T-cell (primary cell): ENCODE data around the gene SCML1. TPM values are rescaled to one million over a fixed set of nuclear protein-coding genes. Genes with fewer than 3 reads are reported as not detected.

Experiments
- ATAC-seq, 4 experiments: fragments of 200-7000 bp in 3 of 4; fragments of 150-1000 bp in 1 of 4; cut with Tn5 transposase; replicated peaks in 1 of 4; 1 replicate in 3 of 4; 2 replicates in 1 of 4; pipeline ENCODE4 v1.10.0; 2021; ENCODE audit warnings: moderate library complexity in 3 of 4, mild to moderate bottlenecking in 2 of 4, moderate number of reproducible peaks in 1 of 4
- CTCF ChIA-PET, 2 donors: fragments of 300-600 bp; sonication (Branson Sonifier 250); formaldehyde crosslinking; loops; one replicate each; lab custom pipeline; 2022; ENCODE audit warnings: antibody characterized with exemption in 2 of 2; lab: Charles Lee
- POLR2A ChIA-PET, 2 donors: fragments of 300-600 bp; sonication (Branson Sonifier 250); formaldehyde crosslinking; loops; one replicate each; lab custom pipeline; 2022; ENCODE audit warnings: antibody characterized with exemption in 2 of 2; lab: Charles Lee
- DNase-seq, 35 experiments: peaks; one replicate each; pipeline versions ENCODE4 v3.0.0 to v3.0.0-alpha.2; 2013 to 2023
- H3K27ac ChIP-seq: one replicate; pipeline ENCODE4 v1.5.1; 2013; ENCODE audit warnings: low read length
- H3K27me3 ChIP-seq, 2 experiments: replicated peaks in 1 of 2; 1 replicate in 1 of 2; 2 replicates in 1 of 2; pipeline versions ENCODE4 v1.6.1 to v1.7.0; 2013; ENCODE audit warnings: low read length in 1 of 2, mixed read lengths in 1 of 2; ENCODE audit not compliant: control insufficient read depth in 2 of 2, insufficient read depth in 2 of 2; ENCODE audit errors: extremely low read depth in 1 of 2
- H3K36me3 ChIP-seq, 2 donors: 1 replicate in 1 of 2; 2 replicates in 1 of 2; pipeline versions ENCODE4 v1.6.1 to v1.7.0; 2013; ENCODE audit warnings: low read length in 1 of 2; ENCODE audit not compliant: control insufficient read depth in 2 of 2, insufficient read depth in 1 of 2; ENCODE audit errors: extremely low read depth in 1 of 2
- H3K4me1 ChIP-seq, 2 experiments: 1 replicate in 1 of 2; 2 replicates in 1 of 2; pipeline versions ENCODE4 v1.6.1 to v1.7.0; 2013; ENCODE audit warnings: low read length in 2 of 2, mixed read lengths in 1 of 2; ENCODE audit not compliant: insufficient read depth in 2 of 2, control insufficient read depth in 1 of 2; ENCODE audit errors: extremely low read depth in 1 of 2
- H3K4me3 ChIP-seq, 2 donors: 1 replicate in 1 of 2; 2 replicates in 1 of 2; pipeline versions ENCODE4 v1.5.1 to v1.7.0; 2013; ENCODE audit warnings: mild to moderate bottlenecking in 2 of 2, low read length in 1 of 2, moderate library complexity in 1 of 2; ENCODE audit not compliant: control insufficient read depth in 1 of 2; ENCODE audit errors: extremely low read depth in 1 of 2
- H3K9me3 ChIP-seq: 2 replicates; pipeline ENCODE4 v1.7.0; 2013
- H3K27ac Mint-ChIP-seq, 2 donors: one replicate each; pipeline ENCODE4 v1.8.0; 2020 to 2021; ENCODE audit warnings: mild to moderate bottlenecking in 2 of 2, mixed read lengths in 2 of 2
- H3K27me3 Mint-ChIP-seq, 2 donors: one replicate each; pipeline ENCODE4 v1.8.0; 2021 to 2022; ENCODE audit warnings: mixed read lengths in 2 of 2
- H3K36me3 Mint-ChIP-seq: one replicate; pipeline ENCODE4 v1.8.0; 2021; ENCODE audit warnings: mixed read lengths
- H3K4me1 Mint-ChIP-seq, 3 donors: one replicate each; pipeline ENCODE4 v1.8.0; 2020 to 2022; ENCODE audit warnings: mixed read lengths in 3 of 3, mild to moderate bottlenecking in 1 of 3
- H3K4me3 Mint-ChIP-seq, 3 donors: one replicate each; pipeline ENCODE4 v1.8.0; 2020 to 2022; ENCODE audit warnings: mild to moderate bottlenecking in 3 of 3, mixed read lengths in 3 of 3, moderate library complexity in 3 of 3
- H3K9me3 Mint-ChIP-seq, 3 donors: one replicate each; pipeline ENCODE4 v1.8.0; 2020 to 2022; ENCODE audit warnings: mixed read lengths in 3 of 3
- WGBS: methylation state at CpG from one replicate; pipeline ENCODE4 v1.1.5; 2013; ENCODE audit warnings: missing lambda C conversion rate; ENCODE audit not compliant: insufficient coverage; 5-methylcytosine and 5-hydroxymethylcytosine counted together
- total RNA-seq, 35 experiments: library from RNA in 6 of 35; stranded (reverse) in 6 of 35; fragments of 120-200 nt in 1 of 35; gene quantifications; one replicate each; pipeline versions ENCODE4 v1.2.1 to v1.2.4 and lab custom pipeline; 2013 to 2026

Gene SCML1
- total RNA-seq, 5 donors from 2014 or later (not counting 1 experiment from before 2014, with no cell fraction given): 13.6 to 33.0 (median 23.0) TPM

DNA sequence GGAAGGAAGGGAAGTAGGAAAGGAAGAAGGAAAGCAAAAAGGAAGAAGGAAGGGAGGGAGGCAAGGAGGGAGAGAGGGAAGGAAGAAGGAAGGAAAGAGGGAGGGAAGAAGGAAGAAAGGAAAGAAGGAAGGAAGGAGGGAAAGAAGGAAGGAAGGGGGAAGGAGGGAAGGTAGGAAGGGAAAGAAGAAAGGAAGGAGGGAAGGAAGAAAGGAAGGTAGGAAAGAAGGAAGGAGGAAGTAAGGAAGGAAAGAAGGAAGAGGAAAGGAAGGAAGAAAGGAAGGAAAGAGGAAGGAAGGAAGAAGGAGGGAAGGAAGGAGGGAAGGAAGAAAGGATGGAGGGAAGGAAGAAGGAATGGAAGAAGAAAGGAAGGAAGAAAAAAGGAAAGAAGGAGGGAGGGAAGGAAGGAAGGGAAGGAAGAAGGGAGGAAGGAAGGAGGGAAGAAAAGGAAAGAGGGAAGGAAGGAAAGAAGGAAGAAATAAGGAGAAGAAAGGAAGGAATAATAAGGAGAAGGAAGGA is 18.6 kb upstream of the SCML1 start:
- H3K27ac Mint-ChIP-seq: no peak overlapping the region
- no peaks in the 10 kb centered on the region for H3K9me3 Mint-ChIP-seq
- peaks cover 0 to 34% of the 10 kb centered on the region in 2 donors for H3K27me3 Mint-ChIP-seq
- H3K36me3 Mint-ChIP-seq: no peaks in the 10 kb centered on the region
- no peaks in the 10 kb centered on the region for H3K9me3 ChIP-seq
- no peaks in the 10 kb centered on the region for H3K36me3 ChIP-seq
- CTCF ChIA-PET: no interaction called here
- peaks cover 0 to 2% of the 10 kb centered on the region in 2 experiments for H3K27me3 ChIP-seq
- H3K27ac ChIP-seq: no peak overlapping the region
- no peaks in the 10 kb centered on the region for H3K4me1 Mint-ChIP-seq
- H3K4me3 ChIP-seq: no peak overlapping the region
- ATAC-seq (no peak), DNase-seq (no peak)
- POLR2A ChIA-PET: no interaction called here
- H3K4me1 ChIP-seq: no peaks in the 10 kb centered on the region
- H3K4me3 Mint-ChIP-seq: no peak overlapping the region

DNA sequence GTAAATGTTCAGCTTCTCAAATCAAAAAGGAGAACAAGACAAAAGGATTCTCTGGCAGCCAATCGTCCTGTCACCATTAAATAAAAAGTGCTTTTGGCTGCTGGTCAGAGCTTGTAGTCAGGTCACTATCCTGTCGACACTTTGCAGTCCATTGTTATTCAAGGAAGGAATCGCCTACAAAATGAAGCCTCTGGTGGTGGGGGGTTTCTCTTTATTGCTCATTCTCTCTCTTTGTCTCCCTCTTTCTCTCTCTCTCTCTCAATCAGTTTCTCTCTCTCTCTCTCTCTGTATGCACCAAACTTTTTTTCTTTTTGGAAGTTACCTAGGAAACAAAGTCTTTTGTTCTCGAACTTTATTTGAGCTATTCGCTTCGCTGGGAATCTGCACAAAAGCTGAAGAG is 17.6 kb upstream of the SCML1 start:
- Mint-ChIP-seq H3K4me1 (no peaks in the 10 kb centered on the region), H3K27me3 (peaks cover 0 to 40% of the 10 kb centered on the region in 2 donors), H3K36me3 (no peaks in the 10 kb centered on the region), H3K4me3 (no peak overlapping the region), H3K27ac (no peak overlapping the region), H3K9me3 (no peaks in the 10 kb centered on the region)
- H3K4me1 ChIP-seq: no peaks in the 10 kb centered on the region
- H3K9me3 ChIP-seq: no peaks in the 10 kb centered on the region
- ATAC-seq (no peak), DNase-seq (no peak)
- H3K36me3 ChIP-seq: no peaks in the 10 kb centered on the region
- no CpG with 5 or more reads among the region's 6 CpGs for WGBS
- ChIA-PET CTCF (no interaction called here), POLR2A (interaction anchor here (0.5 to 0.6 kb wide), 3 partner anchors 12 to 860 kb away, joined by 3 to 8 read pairs (median 5); no protein-coding TSS in a partner anchor)
- no peak overlapping the region for H3K4me3 ChIP-seq
- no peak overlapping the region for H3K27ac ChIP-seq
- H3K27me3 ChIP-seq: peaks cover 0 to 2% of the 10 kb centered on the region in 2 experiments

DNA sequence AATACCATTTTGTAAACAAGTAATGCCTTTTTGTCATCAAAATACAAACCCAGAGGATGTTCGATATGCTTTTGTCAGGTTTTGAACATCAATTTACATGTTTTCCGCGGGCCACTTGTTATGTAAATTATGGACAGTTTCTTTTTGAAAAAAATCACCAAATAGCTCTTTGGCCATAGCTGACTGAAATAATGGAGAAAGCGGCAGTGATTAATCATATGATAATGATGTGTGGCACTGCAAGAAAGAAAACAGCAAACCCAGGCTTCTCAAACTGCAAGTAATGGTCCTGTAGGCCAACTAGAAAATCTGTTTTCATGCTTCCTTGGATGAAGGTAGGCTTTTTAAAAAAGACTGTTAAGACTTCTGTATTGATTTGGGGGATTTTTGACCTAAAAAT is 15.6 kb upstream of the SCML1 start:
- no peaks in the 10 kb centered on the region for H3K4me1 Mint-ChIP-seq
- no peak for ATAC-seq
- CTCF ChIA-PET: no interaction called here

DNA sequence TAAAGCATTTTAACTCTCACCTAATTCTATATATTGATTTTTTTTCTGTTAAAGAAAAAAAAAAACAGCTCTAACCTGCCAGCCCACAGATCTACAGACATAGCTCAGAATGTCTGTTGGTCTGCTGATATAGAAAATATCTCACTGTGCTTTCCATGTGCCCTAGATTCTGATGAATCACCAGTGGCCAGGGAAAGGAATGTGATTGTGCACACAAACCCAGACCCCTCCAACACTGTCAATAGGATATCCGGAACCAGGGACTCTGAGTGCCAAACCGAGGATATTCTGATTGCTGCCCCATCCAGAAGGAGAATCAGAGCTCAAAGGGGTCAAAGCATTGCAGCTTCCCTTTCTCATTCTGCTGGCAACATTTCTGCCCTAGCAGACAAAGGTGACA is 12.1 kb upstream of the SCML1 start:
- no peak overlapping the region for H3K27ac Mint-ChIP-seq
- Histone ChIP-seq H3K4me1 (no peaks in the 10 kb centered on the region), H3K4me3 (no peak overlapping the region), H3K9me3 (no peaks in the 10 kb centered on the region), H3K27ac (no peak overlapping the region), H3K27me3 (peaks cover 0 to 3% of the 10 kb centered on the region in 2 experiments), H3K36me3 (no peaks in the 10 kb centered on the region)
- DNase-seq (no peak), ATAC-seq (no peak)
- POLR2A ChIA-PET: no interaction called here
- peaks cover 0 to 21% of the 10 kb centered on the region in 2 donors for H3K27me3 Mint-ChIP-seq
- no peak overlapping the region for H3K4me3 Mint-ChIP-seq
- no peaks in the 10 kb centered on the region for H3K9me3 Mint-ChIP-seq
- H3K4me1 Mint-ChIP-seq: no peaks in the 10 kb centered on the region
- CTCF ChIA-PET: no interaction called here
- WGBS: no CpG with 5 or more reads among the region's 2 CpGs
- H3K36me3 Mint-ChIP-seq: no peaks in the 10 kb centered on the region

More for the DNA sequence above, 15.6 kb upstream of the SCML1 start:
- Mint-ChIP-seq H3K27ac (no peak overlapping the region), H3K36me3 (no peaks in the 10 kb centered on the region), H3K9me3 (no peaks in the 10 kb centered on the region), H3K27me3 (peaks cover 0 to 35% of the 10 kb centered on the region in 2 donors), H3K4me3 (no peak overlapping the region)
- no peaks in the 10 kb centered on the region for H3K36me3 ChIP-seq
- no peak for DNase-seq
- H3K9me3 ChIP-seq: no peaks in the 10 kb centered on the region
- WGBS: no CpG with 5 or more reads among the region's 4 CpGs
- POLR2A ChIA-PET: no interaction called here
- H3K4me3 ChIP-seq: no peak overlapping the region
- H3K27ac ChIP-seq: no peak overlapping the region
- H3K27me3 ChIP-seq: peaks cover 0 to 5% of the 10 kb centered on the region in 2 experiments
- no peaks in the 10 kb centered on the region for H3K4me1 ChIP-seq

DNA sequence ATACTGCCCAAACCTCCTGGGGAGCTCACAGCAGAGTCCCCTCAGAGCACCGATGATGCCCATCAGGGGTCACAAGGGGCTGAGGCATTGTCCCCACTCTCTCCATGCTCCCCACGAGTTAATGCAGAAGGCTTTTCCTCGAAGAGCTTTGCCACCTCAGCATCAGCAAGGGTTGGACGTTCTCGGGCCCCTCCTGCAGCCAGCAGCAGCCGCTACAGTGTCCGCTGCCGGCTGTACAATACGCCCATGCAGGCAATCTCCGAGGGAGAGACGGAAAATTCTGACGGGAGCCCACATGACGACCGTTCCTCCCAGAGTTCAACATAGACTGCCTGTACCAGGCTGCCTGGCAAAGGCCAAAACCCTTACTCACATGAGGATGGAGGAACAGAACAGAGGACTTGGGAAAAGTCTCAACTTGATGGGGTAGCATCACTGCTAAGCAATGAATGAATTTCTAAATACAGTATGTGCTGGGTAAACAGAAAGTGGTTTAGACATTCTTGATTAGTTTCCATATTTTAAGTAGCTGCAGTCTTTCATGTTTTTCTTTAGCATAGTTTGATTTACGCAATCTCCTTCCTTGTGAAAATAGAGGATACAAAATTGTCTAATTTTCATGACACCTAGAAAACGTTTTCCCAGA is 5.0 kb upstream of the SCML1 start:
- no peak overlapping the region for H3K27ac ChIP-seq
- Mint-ChIP-seq H3K4me1 (peaks cover 0 to 3% (median 0%) of the 10 kb centered on the region in 3 donors), H3K9me3 (no peaks in the 10 kb centered on the region), H3K27me3 (peaks cover 0 to 3% of the 10 kb centered on the region in 2 donors), H3K27ac (no peak overlapping the region), H3K36me3 (no peaks in the 10 kb centered on the region), H3K4me3 (no peak overlapping the region)
- DNase-seq (no peak), ATAC-seq (no peak)
- no CpG with 5 or more reads among the region's 16 CpGs for WGBS
- no peaks in the 10 kb centered on the region for H3K9me3 ChIP-seq
- peaks cover 0 to 4% of the 10 kb centered on the region in 2 experiments for H3K27me3 ChIP-seq
- ChIA-PET CTCF (no interaction called here), POLR2A (no interaction called here)
- H3K36me3 ChIP-seq: no peaks in the 10 kb centered on the region
- H3K4me1 ChIP-seq: peaks cover 0 to 8% of the 10 kb centered on the region in 2 experiments
- no peak overlapping the region for H3K4me3 ChIP-seq

DNA sequence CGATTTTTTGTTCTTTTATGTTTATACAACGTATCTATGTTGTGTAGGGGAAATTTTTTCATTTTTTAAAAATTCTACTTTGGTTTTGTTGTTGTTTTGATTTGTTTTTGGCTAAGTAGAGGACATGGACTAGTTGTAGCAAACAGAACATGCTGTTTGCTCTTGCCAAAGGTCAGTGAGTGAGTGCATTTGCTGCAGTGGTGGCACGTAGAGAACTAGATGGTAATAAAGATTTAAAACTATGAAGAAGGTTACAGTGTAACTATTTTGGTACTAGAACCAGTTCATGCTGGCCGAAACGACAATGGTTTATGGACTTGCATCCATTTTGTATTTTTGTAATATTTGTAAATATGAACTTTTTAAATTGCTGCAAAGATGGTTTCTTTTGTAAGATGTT is 1.9 kb upstream of the SCML1 start:
- peaks cover 13 to 23% (median 17%) of the 10 kb centered on the region in 3 donors for H3K4me1 Mint-ChIP-seq
- POLR2A ChIA-PET: no interaction called here
- no peak overlapping the region for H3K27ac Mint-ChIP-seq
- H3K27me3 ChIP-seq: peaks cover 0 to 11% of the 10 kb centered on the region in 2 experiments
- WGBS: no CpG with 5 or more reads among the region's 5 CpGs
- H3K9me3 ChIP-seq: no peaks in the 10 kb centered on the region
- H3K27ac ChIP-seq: no peak overlapping the region
- H3K4me1 ChIP-seq: peaks cover 0 to 18% of the 10 kb centered on the region in 2 experiments
- H3K9me3 Mint-ChIP-seq: no peaks in the 10 kb centered on the region
- CTCF ChIA-PET: no interaction called here
- no peaks in the 10 kb centered on the region for H3K36me3 Mint-ChIP-seq
- H3K27me3 Mint-ChIP-seq: peaks cover 0 to 3% of the 10 kb centered on the region in 2 donors
- H3K4me3 ChIP-seq: no peak overlapping the region
- no peaks in the 10 kb centered on the region for H3K36me3 ChIP-seq
- peak overlapping the region in 1 of 3 donors; percentile 98 for H3K4me3 Mint-ChIP-seq
- DNase-seq (no peak), ATAC-seq (no peak)
